Measurements from ENCODE around the gene RIPK3.

RIPK3 gene

GRCh38 chr14:24368562-24369252 is 28.9 kb upstream of the RIPK3 start:
- no peak for TF ChIP-seq CTCF (IDR thresholded peaks at IDR 0.05; ENCODE audit: low read depth, low read length, missing control alignments)
- no peak overlapping the region; the same call in 1 of the 2 replicates for H3K4me3 ChIP-seq (ENCODE audit: low read depth, low read length)
- no peak for DNase-seq (ENCODE audit: low read depth)

GRCh38 chr14:24368212-24368561 is 28.4 kb upstream of the RIPK3 start:
- DNase-seq (ENCODE audit: low read depth) = no peak
- no peak for TF ChIP-seq CTCF (IDR thresholded peaks at IDR 0.05; ENCODE audit: low read depth, low read length, missing control alignments)
- H3K4me3 ChIP-seq (ENCODE audit: low read depth, low read length) = no peak overlapping the region

- peak within 1 kb of the TSS; percentile 41 for H3K4me3 ChIP-seq (ENCODE audit: low read depth, low read length)
- no peak for TF ChIP-seq CTCF (IDR thresholded peaks at IDR 0.05; ENCODE audit: low read depth, low read length, missing control alignments)
- no peak for DNase-seq (ENCODE audit: low read depth)
Measured at GRCh38 chr14:24367514-24368211, 27.9 kb upstream of the RIPK3 start, which contains the start of gene NFATC4. TSS of gene NFATC4 (plus strand) at chr14:24368184. CDS start at chr14:24368341, 157 bp downstream.

- peak overlapping the region; percentile 41 for H3K4me3 ChIP-seq (ENCODE audit: low read depth, low read length)
- DNase-seq (ENCODE audit: low read depth) = peak; percentile 46
- TF ChIP-seq CTCF (IDR thresholded peaks at IDR 0.05; ENCODE audit: low read depth, low read length, missing control alignments) = no peak
Measured at GRCh38 chr14:24366721-24367513, 27.1 kb upstream of the RIPK3 start.

- no peak for TF ChIP-seq CTCF (IDR thresholded peaks at IDR 0.05; ENCODE audit: low read depth, low read length, missing control alignments)
- H3K4me3 ChIP-seq (ENCODE audit: low read depth, low read length) = peak overlapping the region; percentile 41
Measured at GRCh38 chr14:24366413-24366720, 26.6 kb upstream of the RIPK3 start.

GRCh38 chr14:24365600-24366412 is 26.0 kb upstream of the RIPK3 start:
- peak overlapping the region; percentile 41 for H3K4me3 ChIP-seq (ENCODE audit: low read depth, low read length)
- peak; percentile 61 for DNase-seq (ENCODE audit: low read depth)
- TF ChIP-seq CTCF (IDR thresholded peaks at IDR 0.05; ENCODE audit: low read depth, low read length, missing control alignments) = peak; percentile 67

More at GRCh38 chr14:24366413-24366720, 26.6 kb upstream of the RIPK3 start:
- DNase-seq (ENCODE audit: low read depth) = no peak

Measured in GM12864 (cell line).